Measurements from ENCODE around the gene SERTAD3.
"Not testable (repeated sequence)": the region's sequence is repeated elsewhere in the genome, so short reads cannot be mapped to it uniquely, and the experiment has no call there.

The SERTAD3 gene

DNA sequence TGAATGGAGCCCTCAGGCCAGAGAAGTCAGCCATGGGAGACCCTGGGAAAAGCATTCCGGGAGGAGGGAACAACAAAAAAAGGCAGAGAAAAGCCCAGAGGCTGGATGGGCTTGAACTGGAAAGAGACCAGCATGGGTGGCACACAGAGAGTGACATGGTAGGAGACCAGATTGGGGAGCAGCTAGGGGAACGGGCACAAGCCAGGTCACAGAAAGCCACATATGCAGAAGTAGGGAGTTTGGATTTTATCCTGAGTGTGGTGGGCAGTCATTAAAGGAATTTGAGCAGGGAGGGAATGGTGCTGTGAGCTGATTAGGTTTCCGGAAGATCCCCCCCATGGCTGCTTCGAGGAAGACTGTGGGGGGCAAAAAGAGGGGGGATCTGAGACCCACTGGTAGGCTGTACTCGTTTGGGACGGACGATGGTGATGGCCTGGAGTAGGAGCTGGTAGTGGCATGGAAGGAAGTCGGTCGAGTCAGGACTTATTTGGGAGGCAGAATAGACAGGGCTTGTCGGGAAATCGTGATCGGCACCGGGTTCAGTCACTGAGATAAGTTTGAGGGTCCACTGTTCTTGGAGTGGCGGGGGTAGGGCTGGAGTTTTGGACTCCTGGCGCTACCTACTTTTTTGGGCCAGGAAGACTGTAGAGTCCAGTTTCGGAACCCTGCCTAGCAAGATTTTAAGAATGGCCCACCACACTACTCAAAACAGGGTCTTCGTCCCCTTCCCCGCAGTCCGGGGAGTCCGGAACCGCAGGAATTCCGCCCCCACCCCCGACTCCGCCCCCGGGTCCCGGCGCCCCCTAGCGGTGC is 19.3 kb downstream of the SERTAD3 start:
- DNase-seq: peak; percentile 54

DNA sequence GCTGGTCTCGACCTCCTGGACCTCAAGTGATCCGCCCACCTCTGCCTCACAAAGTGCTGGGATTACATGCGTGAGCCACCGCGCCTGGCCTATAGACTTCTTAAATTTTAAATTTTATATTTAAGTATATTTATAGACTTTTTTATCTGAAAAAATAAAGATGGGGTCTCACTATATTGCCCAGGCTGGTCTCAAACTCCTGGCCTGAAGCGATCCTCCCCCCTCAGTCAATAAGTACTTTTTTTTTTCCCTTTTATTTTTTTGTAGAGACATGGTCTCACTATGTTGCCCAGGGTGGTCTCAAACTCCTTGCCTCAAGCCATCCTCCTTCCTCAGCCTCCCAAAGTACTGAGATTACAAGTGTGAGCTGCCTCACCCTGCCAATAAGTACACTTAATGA is 20.2 kb downstream of the SERTAD3 start:
- DNase-seq: no peak

DNA sequence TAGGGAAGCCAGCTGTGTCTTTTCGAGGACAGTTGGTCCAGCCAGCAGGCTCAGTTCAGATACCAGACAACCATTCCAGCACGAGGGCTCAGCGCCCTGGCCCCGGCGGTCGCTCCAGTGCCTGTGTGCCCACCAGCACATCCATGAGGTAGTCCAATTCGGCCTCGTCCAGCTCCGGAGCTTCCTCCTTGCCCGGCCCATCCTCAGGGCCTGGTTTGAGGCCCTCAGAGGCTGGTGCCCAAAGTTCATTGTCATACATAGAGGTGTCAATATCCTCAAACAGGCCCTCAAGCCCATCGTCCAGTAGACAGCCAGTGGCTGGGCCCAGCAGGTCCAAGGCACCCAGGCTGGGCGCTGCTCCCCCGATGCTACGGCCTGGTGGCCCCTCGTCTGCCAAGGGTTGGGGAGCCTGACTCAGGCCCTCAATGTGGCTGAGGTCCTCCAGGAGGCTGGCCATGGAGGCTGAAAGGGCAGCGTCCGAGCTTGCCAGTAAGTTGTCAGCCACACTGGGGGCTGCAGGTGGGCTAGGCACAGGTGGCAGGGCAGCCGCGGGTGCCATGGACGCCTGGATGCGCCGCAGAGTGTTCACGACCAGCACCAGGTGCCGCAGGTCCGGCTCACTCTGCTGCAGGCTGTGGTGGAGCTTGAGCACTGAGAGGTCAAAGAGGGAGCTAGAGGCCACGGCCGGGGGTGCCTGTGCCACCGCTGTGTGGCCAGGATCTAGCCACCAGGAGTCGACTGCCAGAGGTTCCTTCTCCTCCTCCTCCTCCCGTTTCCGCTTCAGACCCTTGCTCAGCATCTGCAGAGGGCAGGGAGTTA is 21.2 kb downstream of the SERTAD3 start:
- DNase-seq: no peak

- no peak for DNase-seq
These were observed 22.0 kb downstream of the SERTAD3 start for GRCh38 chr19:40421993-40422747.

DNA sequence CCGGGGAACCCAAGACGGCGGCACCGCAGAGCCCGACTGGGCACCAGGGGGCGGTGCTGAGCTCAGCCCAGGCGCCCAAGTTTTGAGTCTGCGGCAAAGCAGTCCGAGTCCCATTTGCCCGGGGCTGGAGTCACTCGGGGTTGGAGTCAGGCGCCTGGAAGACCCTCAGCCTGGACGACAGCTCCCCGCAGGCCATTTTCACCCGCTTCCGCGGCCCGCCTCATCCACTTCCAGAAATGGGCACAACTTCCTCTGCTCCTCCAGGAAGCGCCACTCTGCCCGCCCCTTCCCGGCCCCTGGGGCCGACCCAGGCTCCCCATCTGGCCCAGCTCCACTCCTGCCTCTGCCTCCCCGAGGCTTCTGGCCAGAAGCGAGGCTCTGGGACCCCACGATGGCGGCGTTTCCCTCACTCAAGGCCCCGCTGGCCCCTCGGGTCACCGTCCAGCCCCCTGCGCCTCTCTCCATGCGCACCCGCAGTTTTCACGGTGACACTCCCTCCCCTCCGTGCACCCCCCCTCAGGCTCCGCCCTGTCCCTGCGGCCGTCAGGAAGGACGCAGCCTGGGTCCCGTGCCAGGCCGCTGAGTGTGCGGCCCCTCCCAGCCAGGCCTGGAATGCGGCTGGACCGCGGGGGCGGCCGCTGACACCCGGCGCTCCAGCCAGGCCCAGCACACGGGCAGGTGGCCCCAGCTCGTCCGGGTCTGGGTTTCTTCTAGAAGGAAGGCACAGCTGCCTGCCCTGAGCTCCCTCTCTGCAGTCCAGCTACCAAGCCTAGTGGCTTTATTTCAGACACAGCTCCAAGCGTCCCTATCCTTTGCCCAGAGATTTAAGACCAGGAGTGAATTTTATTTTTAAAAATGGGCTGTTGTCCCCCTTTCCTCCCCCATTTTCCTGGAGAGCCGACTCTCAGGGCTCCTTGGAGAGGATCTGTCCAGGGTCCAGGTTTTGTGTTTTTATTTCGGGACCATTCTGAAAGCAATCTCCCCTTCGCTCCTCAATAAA is 23.1 kb downstream of the SERTAD3 start:
- DNase-seq: peak; percentile 97

DNA sequence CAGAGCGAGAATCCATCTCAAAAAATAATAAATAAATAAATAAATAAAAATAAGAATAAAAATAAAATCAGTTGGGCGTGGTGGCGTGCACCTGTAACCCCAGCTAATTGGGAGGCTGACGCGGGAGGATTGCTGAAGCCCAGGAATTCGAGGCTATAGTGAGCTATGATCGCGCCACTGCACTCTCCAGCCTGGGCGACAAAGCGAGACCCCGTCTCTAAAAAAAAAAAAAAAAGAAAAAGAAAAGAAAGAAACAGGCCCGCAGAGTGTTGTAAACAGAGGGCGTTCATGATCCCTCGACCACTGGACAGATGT is 23.7 kb downstream of the SERTAD3 start:
- DNase-seq: no peak

DNA sequence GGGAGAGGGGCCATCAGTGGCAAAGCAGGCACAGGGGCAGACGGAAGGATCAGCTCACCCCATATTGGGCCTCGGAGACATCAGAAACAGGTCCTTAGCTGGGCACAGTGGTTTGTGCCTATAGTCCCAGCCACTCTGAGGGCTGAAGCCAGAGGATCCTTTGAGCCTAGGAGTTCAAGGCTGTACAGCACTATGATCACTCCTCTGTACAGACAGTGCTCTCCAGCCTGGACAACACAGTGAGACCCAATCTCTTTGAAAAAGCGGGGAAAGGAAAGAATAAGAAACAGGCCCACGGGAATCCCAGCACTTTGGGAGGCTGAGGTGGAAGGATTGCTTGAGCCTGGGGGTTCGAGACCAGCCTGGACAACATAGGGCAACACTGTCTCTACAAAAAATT is 24.4 kb downstream of the SERTAD3 start:
- no peak for DNase-seq

GRCh38 chr19:40419066-40419612 is 25.0 kb downstream of the SERTAD3 start:
- DNase-seq: no peak

DNA sequence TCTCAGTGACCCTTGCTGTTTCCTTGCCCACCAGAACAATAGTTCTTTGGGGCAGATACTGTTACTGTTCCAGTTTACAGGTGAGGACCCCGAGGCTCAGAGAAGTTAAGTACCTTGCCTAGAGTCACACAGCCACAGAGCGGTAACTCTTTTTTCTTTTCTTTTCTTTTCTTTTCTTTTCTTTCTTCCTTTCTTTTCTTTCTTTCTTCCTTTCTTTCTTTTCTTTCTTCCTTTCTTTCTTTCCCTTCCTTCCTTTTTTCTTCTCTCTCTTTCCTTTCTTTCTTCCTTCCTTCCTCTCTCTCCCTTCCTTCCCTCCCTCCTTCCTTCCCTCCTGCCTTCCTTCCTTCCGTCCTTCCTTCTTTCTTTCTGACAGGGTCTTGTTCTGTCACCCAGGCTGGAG is 26.1 kb downstream of the SERTAD3 start:
- DNase-seq: no peak

DNA sequence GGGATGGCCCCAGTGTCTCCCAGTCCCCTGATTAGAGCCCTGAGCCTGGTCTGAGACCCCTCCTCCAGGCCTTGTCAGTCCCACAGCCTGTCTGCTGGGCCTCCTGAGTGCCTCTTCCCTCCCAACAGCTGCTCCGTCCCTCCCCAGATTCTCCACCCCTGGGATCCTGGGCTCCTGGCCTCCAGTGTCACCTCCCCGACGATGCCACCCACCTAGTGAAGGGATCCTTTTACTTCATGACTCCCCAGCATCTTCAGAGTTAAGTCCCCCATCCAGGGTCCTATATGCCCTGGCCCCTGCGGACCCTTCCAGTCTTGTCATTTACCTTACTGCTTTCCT is 26.5 kb downstream of the SERTAD3 start:
- no peak for DNase-seq

- no peak for DNase-seq
These were observed 27.1 kb downstream of the SERTAD3 start for GRCh38 chr19:40416918-40417642.

- DNase-seq: no peak
These were observed 28.4 kb downstream of the SERTAD3 start for GRCh38 chr19:40415768-40416167.

GRCh38 chr19:40414542-40415535 is 29.3 kb downstream of the SERTAD3 start:
- DNase-seq: no peak

GRCh38 chr19:40413291-40413845 is 30.8 kb downstream of the SERTAD3 start, which contains the start of gene PRX:
Gene PRX (minus strand): TSS chr19:40413378. CDS start chr19:40407932, 5,446 bp downstream.
- no peak for DNase-seq

GRCh38 chr19:40412866-40413265 is 31.3 kb downstream of the SERTAD3 start:
- no peak for DNase-seq

DNA sequence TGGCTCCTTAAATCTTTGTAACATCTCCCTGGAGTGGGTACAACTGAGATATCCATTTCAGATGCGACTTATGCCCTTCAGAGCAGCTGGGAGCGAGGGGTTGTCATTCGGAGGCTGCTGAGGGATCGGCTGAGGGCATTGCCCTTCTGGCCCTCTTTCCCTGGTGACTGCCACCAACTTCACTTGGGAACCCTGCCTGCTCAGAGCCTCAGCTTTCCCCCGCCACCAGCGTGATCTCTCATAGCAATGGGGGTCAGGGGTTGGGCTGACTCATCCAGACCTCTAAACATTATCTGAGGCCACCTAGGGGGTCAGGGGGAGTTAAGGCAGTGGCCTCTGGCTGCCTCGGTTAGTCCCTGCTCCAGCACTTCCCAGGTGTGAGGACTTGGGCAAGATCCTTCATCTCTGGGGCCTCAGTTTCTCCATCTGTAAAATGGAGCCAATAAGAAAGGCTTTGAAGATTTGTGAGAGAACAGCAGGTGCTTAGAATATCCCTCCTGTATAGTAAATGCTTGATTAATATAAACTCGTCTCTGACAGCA is 32.1 kb downstream of the SERTAD3 start:
- no peak for DNase-seq

DNA sequence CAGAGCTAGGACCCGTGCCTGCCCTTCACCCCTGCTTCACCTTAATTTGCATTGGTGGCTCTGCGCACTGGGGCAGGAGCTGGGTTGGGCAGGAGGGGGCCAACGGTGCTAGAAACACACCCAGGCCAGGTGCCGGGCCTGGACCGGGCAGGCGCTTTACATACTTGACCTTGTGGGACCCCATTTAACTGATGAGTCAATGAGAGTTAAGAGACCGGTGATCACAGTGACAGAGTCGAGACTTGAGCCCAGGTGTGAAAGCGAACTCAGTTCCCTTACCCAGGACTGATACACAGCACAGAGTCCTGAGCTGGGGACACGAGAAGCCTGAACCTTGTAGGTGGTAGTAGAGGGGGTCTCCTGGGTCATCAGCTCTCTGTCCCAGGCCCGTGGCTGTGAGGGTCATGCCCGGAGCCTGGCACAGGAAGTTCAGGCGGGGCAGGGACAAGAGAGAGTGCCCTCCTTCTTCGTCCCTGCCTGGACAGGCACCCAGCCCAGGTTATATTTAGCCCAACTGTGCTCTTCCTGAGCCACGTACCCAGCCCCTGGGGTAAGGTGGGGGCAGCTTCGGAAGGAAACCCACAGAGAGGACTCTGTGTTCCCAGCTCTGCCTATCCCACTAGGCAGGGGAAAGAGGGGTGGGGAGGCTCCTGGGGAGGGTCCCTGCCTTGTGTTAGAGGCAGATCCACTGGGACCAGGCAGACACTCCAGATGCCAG is 32.9 kb downstream of the SERTAD3 start:
- no peak for DNase-seq

DNA sequence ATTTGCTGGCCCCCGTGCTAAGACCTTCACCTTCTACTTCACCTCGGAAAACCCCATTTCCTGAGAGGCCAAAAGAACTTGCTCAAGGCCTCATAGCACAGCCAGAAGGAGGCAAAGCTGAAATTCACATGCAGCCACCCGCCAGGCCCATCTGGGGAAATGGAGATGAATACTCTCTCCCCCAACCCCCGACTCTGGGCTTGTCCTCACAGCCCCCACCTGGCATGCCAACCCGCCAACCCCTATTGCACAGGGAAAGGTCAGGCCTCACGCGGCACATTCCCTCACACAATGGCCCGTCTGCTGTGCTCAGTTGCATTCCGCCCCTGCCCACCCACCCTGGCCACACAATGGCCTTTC is 34.1 kb downstream of the SERTAD3 start:
- DNase-seq: no peak

DNA sequence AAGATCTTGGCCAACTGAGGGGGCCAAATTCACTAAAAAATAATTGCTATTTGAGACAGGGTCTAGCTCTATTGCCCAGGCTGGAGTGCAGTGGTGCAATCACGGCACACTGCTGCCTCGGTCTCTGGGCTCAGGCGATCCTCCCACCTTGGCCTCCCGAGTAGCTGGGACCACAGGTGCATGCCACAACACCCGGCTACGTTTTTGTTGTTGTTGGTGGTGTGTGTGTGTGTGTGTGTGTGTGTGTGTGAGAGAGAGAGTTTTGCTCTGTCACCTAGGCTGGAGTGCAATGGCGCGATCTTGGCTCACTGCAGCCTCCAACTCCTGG is 35.6 kb downstream of the SERTAD3 start:
- DNase-seq: not testable (repeated sequence)
